ENCODE data around the gene SDR42E1.
"Not testable (repeated sequence)": the region's sequence is repeated elsewhere in the genome, so short reads cannot be mapped to it uniquely, and the experiment has no call there.

SDR42E1 gene

GRCh38 chr16:82037251-82037650, 26.0 kb upstream of the SDR42E1 start:
- no peak for DNase-seq (ENCODE audit: low read depth)

- peak; percentile 30 for DNase-seq (ENCODE audit: low read depth)
These were observed 23.8 kb upstream of the SDR42E1 start, which contains the start of gene HSD17B2 for GRCh38 chr16:82034981-82035612. Gene HSD17B2, plus strand, starts transcription at chr16:82035253. Its CDS starts 172 bp downstream, at chr16:82035425.

GRCh38 chr16:82033683-82034300, 22.5 kb upstream of the SDR42E1 start:
- DNase-seq (ENCODE audit: low read depth) = no peak

GRCh38 chr16:82033006-82033405, 21.7 kb upstream of the SDR42E1 start:
- no peak for DNase-seq (ENCODE audit: low read depth)

- DNase-seq (ENCODE audit: low read depth) = peak; percentile 75
These were observed 20.1 kb upstream of the SDR42E1 start for GRCh38 chr16:82031116-82032084.

- peak; percentile 12 for DNase-seq (ENCODE audit: low read depth)
These were observed 16.4 kb upstream of the SDR42E1 start for GRCh38 chr16:82027629-82028064.

- DNase-seq (ENCODE audit: low read depth) = no peak
These were observed 13.6 kb upstream of the SDR42E1 start for GRCh38 chr16:82024883-82025282.

GRCh38 chr16:82024316-82024715, 13.0 kb upstream of the SDR42E1 start:
- no peak for DNase-seq (ENCODE audit: low read depth)

GRCh38 chr16:82023206-82023605, 11.9 kb upstream of the SDR42E1 start:
- no peak for DNase-seq (ENCODE audit: low read depth)

- no peak for DNase-seq (ENCODE audit: low read depth)
These were observed 8.8 kb upstream of the SDR42E1 start for GRCh38 chr16:82020051-82020450.

GRCh38 chr16:82019535-82019934, 8.3 kb upstream of the SDR42E1 start:
- no peak for DNase-seq (ENCODE audit: low read depth)

- no peak for DNase-seq (ENCODE audit: low read depth)
These were observed 6.8 kb upstream of the SDR42E1 start for GRCh38 chr16:82017911-82018568.

GRCh38 chr16:82016964-82017363, 5.7 kb upstream of the SDR42E1 start:
- DNase-seq (ENCODE audit: low read depth) = peak; percentile 72

- DNase-seq (ENCODE audit: low read depth) = peak; percentile 61
These were observed 5.0 kb upstream of the SDR42E1 start for GRCh38 chr16:82016263-82016662.

- DNase-seq (ENCODE audit: low read depth) = no peak
These were observed 1.9 kb upstream of the SDR42E1 start for GRCh38 chr16:82013139-82013538.

GRCh38 chr16:82010649-82011048, 621 bp downstream of the SDR42E1 start:
- DNase-seq (ENCODE audit: low read depth) = no peak

GRCh38 chr16:82009789-82010188, 1.5 kb downstream of the SDR42E1 start:
- DNase-seq (ENCODE audit: low read depth) = not testable (repeated sequence)

- no peak for DNase-seq (ENCODE audit: low read depth)
These were observed 2.2 kb downstream of the SDR42E1 start for GRCh38 chr16:82008957-82009592.

- no peak for DNase-seq (ENCODE audit: low read depth)
These were observed 4.1 kb downstream of the SDR42E1 start for GRCh38 chr16:82007189-82007588.

- DNase-seq (ENCODE audit: low read depth) = no peak
These were observed 5.2 kb downstream of the SDR42E1 start for GRCh38 chr16:82006036-82006435.

- DNase-seq (ENCODE audit: low read depth) = no peak
These were observed 6.0 kb downstream of the SDR42E1 start for GRCh38 chr16:82005027-82005830.
